ENCODE results near the gene RYR2.
"Not testable (repeated sequence)": the region's sequence is repeated elsewhere in the genome, so short reads cannot be mapped to it uniquely, and the experiment has no call there.

RYR2 gene

DNA sequence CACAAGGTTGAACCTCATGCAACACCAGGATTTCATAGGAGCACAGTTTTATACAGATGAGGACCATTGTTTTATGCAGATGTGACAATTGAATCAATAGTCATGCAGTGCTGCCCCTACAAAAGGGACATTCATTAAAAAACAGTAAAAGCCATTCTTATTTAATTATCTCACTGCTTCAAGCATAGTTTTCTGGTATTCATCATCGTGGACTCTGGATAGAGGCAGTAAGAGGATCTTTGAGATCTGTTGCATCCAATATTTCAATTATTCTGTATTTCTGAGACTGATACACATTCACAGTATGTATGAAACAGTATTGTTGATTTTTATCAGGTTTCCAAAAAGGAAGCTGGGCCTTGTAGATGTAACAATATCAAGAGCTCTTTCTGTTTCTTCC, 237.6 kb downstream of the RYR2 start:
- DNase-seq = no peak

DNA sequence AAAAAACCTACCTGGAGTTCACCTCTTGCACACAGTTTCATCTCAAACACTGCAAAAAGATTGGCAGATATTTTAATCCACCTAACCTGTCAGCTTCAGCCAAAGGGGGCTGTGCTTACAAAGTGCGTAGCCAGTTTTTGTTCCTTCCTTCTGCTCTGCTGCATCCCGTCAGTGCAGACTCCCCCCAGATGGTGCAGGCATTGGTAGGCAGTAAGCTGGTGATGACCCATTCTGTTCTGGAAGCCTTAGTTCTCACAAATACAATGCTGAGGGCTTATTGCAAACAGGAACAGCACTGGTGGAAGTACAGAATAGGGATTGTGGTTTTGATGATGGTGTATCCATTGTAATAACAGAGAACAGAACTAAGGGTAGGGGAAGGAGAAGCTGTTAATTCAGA, 239.5 kb downstream of the RYR2 start:
- DNase-seq = no peak

DNA sequence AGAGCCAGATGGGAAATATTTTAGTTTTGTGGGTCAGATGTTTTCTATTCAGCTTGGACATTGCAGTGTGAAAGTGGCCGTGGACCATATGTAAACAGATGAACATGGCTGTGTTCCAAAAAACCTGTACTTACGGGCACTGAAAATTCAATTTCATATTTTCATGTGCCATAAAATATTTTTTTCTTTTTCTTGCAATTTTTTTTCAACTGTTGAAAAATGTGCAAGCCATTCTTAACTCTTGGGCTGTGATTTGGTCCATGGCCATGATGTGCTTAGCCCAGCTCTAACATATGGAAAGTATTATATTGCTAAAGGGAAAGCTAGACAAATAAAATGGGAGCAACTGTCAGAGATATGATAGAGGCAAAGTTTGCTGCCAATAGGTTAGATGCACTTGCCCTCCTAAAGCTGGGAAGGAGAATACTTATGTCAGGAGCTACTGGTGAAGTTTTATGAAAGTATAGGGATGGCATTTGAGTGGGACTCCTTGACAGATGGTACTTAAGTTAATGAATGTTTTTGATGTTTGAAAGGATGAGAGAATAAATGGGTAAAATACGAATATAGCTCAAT, 240.3 kb downstream of the RYR2 start:
- no peak for DNase-seq

DNA sequence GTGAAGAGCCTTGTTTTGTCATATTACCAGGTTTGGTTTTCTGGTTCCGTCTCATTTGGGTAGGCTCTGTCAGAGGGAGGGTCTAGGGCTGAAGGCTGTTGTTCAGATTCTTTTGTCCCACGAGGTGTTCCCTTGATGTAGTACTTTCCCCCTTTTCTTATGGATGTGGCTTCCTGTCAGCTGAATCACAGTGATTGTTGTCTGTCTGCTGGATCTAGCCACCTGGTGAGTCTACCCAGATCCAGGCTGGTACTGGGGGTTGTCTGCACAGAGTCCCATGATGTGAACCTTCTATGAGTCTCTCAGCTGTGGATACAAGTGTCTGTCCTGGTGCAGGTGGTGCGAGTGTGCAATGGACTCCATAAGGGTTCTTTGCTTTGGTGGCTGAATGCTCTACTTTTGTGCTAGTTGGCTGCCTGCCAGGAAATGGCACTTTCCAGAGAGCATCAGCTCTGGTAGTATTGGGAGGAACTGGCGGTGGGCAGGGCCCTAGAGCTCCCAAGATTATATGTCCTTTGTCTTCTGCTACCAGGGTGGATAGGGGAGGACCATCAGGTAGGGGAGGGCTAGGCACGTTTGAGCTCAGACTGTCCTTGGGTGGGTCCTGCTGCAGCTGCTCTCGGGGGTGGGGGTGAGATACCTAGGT, 246.0 kb downstream of the RYR2 start:
- DNase-seq = no peak

DNA sequence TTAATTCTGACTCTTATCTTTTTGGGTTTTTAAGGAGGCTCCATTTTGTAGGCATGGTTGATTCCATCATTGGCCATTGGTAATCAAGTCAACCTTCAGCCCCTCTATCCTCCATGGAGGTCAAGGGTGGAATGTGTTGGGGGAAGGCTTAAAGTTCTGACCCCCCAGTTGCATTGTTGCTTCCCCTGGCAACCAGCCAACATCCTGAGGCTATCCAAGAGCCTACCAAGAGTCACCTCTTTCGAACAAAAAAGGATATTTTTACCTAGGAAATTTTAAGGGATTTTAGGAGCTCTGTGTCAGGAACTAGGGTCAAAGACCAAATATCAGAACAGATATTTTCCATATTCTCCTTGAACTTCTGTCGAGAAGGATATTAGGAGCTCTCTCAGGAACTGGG, 251.8 kb downstream of the RYR2 start:
- no peak for DNase-seq

DNA sequence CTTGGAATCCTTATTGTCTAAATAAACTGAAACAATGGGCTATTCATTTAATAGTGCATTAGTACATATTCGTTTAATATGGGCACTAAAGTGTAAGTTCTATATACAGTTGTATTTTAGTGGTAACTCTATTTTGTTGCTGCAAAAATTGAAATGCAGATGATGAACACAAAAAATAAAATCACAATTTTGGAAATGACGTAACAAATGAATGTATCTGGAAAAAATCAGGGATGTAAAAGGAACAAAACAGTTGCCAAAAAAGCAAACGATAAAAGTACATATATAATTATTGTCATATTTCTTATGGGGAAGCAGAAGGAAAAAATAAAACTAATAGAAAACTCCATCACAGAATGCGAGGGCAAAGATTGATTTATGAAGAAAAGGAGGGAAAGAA, 254.9 kb downstream of the RYR2 start:
- DNase-seq = no peak

DNA sequence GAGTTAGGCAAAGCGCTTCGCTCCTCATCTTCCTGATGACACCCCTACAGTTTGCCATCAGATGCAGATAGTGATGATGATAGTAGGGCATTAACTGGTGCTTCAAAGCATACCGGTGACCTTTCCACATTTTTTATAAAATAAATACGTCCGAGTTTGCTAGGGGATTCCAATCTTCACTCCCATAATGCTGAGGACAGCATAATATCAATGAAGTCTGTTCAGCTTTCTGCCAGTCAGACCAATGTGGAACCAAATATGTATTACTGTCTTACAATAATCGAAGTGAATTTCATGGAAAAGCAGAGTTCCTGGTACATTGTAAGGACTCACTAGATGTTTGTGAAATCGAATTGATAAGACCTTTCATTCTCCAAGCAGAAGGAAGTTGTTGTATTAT, 258.7 kb downstream of the RYR2 start:
- no peak for DNase-seq

DNA sequence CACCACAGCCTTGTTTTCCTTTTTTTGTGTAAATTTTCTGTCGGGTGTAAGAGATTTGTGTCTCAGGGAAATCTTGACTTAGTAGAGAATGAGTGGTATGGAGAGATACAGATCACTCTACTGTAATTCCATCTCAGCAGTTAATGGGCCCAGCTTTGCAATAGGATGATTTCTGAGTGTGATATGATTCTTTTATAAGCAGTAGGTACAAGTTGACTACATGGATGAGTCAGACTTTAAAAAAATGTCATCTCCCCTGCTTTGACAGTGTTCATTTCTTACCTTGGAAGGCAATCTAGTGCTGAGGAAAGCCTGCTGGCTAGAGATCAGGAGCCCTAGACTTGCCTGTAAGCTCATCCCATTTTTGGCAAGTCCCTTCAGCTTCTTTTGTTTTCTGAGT, 261.9 kb downstream of the RYR2 start:
- DNase-seq = no peak

DNA sequence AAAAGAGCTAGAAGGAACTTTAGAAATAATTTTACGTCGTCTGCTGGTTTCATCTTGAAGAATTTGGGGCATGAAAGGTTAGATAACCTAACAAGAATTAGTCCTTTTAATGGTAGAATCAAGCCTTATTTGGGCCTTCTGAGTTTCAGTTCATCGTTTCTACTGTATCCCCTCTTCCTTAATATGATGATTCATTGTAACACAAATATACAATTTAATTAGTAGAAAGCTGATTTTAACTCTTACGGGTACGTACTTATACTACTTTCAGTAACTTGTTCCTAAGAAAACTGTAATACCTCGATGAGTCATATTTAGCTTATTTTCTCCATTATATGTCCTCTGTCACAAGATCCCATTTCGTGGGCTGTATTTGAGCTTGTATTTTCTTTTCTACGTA, 264.7 kb downstream of the RYR2 start:
- DNase-seq = no peak

DNA sequence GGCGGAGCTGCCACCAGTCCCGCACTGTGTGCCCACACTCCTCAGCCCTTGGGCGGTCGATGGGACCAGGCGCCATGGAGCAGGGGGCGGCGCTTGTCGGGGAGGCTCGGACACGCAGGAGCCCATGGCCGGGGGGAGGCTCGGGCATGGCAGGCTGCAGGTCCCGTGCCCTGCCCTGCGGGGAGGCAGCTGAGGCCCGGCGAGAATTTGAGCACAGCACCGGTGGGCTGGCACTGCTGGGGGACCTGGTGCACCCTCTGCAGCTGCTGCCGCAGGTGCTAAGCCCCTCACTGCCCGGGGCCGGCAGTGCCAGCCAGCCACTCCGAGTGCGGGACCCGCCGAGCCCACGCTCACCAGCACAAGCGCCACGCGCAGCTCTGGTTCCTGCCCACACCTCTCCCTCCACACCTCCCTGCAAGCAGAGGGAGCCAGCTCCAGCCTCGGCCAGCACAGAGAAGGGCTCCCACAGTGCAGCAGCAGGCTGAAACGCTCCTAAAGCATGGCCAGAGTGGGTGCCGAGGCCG, 267.7 kb downstream of the RYR2 start:
- no peak for DNase-seq

DNA sequence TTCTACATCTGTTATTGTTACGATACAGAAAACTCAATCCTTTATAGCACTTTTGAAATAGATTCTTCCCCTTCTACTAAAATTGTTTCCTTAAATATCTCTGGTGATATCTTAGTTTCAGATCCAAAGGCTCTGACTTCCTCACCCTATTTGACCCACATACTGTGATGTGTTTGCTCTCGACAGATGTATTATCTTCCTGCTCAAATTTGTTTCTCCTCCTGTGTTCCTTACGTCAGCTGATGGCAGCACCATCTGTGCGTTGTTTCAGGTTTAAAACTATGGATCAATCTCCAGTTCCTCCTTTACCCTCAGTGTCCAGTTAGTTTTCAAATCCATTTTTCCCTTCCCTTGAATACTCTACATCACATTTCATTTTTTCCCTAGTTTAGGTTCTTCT, 274.4 kb downstream of the RYR2 start:
- DNase-seq = no peak

DNA sequence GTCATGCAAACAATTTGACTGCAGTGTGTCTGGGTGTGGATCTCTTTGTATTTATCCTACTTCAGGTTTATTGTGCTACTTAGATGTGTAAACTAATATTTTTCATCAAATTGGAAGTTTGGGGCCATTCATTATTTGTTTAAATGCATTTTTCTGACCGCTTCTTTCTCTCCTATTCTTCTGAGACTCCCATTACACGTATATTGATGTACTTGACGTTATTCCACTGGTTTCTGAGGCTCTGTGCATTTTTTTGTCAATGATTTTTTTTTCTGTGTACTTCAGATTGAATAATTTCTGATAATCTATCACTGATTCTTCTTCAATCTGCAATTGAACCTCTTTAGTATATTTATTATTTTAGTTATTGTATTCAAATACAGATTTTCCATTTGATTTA, 276.8 kb downstream of the RYR2 start:
- DNase-seq = no peak

DNA sequence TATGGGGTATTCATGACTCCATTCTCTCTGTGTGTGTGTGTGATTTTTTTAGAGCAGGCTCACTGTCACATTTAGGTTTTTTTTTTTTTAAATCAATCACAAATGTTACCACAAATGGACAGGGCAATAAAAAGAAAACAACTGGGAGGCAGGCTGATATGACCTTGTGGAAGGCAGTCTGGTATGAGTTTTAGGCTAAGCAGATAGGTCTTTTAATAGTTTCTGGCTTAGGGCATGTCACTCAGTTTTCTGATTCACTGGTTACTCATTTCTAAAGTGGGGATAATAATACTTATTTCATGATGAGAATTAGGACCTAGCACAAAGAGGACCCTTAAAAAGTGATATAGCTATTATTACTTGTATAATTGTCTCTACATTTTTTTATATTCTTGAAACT, 278.9 kb downstream of the RYR2 start:
- DNase-seq = no peak

DNA sequence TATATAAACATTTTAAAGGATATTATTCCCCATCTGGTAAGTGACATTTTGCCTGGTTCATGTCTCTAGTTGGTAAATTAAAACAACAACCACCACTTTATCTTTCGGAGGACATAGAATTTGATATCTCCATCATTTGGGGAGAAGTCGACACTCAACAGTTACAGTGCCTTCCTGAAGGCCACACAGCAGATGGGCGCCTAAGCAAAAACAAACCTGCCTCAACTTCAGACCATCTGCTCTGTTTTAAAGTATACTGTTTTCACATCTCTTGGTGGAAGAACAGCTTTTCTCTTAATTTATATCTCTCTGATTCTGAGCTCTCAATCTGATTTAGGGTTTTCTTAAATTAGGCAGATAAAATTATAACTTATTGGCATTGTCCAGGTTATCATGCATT, 282.2 kb downstream of the RYR2 start:
- no peak for DNase-seq

DNA sequence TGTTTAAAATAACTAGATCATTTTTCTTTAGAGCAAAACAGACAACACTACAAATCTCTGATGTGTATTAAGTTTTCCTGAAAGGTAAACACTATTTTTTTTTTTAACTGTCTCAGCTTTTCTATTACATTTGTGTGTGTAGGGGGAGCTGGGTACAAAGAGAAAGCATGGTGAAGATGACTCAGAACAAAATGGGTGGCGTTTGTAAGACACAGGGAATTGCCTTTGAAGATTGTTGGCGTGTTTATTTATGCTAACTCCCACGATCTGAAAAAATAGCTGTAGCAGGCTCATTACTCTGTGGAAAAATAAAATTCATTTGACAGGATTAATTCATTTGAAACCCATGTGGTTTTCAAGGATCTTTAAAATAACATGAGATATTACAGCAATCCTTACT, 285.1 kb downstream of the RYR2 start:
- no peak for DNase-seq

DNA sequence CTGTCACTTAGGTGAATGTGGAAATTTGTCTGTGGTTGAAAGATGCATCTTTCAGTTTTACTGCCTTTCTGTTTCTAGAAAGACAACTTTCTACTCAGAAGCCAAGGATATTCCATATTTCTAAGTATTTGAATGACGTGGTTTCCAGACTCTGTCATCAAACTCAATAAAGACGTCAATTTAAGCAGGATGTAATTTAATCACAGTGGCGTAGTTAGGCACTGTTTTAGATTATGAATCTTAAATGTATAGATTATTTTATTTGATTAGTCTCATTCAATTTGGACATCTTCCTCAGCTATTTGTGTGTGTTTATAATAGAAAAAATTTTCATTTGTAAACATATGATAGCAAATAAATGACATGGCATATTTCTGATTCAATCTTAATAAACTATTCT, 298.9 kb downstream of the RYR2 start:
- no peak for DNase-seq

DNA sequence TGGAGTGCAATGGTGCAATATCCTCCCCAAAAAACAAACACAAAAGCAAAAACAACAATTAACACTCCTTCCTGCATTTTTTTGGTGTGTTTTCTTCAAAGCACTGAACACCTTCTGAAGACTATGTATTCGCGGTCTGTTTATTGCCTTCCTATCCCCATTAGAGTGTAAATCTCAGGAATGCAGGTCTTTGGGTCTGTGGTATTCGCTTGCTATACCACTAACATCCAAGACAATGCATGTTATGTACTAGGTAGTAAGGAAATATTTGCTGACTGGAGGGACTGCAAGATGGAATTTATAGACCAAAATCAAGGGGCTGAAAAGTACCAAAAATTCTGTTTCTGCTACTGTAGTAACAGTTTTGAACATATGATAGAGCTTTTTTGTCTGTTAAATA, 299.4 kb downstream of the RYR2 start:
- no peak for DNase-seq

DNA sequence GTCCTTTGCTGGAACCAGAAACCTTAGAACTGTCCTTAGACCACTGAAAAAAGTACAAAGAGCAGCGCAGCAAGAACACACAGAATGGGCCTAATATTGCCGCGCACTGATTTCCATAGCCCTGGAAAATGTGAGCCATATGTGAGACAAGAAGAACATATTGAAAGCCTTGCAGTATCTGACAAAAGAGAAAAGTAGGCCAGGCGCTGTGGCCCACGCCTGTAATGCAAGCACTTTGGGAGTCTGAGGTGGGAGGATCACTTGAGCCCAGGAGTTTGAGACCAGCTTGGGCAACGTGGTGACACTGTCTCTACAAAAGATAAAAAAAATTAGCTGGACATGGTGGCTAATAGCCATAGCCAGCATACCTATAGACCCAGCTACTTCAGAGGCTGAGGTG, 300.7 kb downstream of the RYR2 start:
- DNase-seq = no peak

DNA sequence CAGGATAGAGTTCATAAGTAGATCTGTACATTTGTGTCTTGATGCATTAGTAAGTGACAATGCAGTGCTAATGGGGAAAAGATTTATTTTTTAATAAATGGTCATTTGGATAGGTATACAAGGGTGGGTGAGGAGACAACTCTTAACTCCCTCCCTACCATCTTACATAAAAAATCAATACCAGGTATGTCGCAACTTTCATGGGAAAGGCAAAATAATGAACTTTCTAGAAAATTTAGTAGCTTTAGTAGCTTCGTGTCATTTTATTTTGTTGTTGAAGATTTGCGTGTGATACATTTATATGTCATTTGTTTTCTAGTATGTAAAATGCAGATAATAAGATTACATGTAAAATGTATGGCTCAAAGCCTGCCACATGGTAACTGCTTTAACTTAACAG, 310.8 kb downstream of the RYR2 start:
- no peak for DNase-seq

DNA sequence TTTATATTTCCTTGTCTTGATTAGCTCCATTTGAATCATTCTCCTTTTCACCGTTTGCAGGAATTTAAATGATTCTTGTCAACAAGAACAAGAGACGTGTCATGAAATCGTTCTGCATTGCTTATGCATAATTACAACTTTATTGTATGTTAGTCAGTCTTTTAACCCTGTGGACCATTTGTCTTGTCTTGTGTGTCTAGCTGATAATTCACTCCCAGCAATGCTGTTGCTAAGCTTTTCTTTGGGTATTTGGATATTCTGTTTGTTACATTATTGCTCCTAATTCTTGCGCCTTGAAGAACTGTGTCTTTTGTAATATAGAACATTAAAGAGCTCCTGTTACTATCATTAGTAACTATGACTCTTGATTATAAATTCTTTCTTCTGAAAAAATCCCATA, 311.9 kb downstream of the RYR2 start:
- DNase-seq = no peak

DNA sequence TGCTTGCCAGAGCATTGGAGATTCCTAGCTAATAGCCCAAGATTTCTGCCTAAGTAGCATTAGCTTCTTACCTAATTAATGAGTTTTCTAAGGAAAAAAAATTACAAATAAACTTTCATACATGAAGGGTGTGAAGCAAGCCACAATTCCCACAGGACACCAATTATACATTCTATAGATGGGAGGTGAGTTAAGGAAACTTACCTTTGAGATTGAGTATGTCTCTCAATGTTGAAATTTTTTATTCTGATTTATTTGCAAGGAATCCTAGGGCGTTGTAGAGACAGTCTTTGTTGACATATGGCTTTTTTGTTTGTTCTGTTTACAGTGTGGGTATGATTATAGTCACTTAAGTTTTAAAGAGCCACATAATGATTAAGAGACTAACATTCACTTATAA, 313.0 kb downstream of the RYR2 start:
- DNase-seq = no peak

DNA sequence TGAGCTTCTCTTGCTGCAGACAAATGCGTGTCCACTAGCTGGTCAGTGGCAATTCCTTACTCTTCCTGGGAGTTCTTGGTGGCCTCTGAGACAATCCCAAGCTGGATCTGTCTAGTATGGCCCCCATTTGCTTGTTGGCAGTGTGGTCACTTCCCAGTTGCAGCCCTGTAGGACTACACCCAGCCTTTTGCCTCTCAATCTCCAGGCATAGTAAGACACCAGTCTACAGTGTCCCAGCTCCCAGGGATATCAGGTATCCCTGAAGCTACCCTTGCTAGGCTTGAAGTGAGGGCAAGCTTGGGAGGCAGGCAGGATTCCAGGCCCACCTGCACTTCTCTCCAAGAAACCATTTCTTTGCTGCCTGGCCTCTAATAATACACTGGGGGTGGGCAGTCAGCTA, 316.6 kb downstream of the RYR2 start:
- no peak for DNase-seq

DNA sequence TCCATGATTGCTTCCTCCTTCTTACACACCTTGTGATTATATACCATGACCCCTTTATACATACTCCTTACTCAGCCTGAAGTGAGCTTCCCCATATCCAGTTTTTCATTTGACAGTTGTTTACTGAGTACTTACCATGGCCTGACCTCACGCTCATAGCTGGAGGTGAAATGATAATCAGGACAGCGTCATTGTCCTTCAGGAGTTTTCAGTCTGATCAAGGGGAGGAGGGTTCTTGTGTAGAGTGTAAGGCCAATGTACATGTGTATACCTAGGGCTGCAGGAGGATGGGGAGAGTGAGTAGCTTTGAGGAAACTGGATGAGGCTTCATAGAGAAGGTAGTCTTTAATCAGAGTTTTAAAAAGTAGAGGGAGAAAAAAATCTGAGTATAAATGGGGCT, 325.8 kb downstream of the RYR2 start:
- no peak for DNase-seq

DNA sequence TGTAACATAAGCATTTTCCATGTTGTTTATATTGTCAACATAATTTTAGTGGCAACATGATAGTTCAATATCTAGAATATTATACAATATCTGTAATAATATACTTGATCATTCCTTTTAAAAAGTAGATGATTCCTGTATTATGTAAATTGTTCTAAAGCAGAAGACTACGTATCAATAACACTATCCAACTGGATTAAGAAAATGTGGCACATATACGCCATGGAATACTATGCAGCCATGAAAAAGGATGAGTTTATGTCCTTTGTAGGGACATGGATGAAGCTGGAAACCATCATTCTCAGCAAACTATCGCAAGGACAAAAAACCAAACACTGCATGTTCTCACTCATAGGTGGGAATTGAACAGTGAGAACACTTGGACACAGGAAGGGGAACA, 329.5 kb downstream of the RYR2 start:
- not testable (repeated sequence) for DNase-seq

DNA sequence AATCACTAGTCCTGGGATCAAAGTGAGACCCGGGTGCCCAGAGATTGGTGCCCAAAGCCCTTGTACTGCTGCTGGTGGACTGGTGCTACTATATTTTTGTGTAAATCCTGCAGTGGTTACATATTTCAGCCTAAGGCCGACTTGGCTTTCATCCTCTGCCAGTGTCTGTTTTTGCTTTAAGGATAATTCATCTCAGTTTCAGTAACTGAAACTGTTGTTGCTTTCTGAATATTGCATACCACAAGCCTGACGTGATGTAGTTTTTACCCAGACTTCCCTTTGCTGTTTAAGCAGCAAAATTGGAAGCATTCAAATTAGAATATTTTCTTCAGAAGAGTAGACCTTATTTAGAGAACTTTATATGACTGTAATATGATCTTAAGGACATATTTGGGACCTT, 341.8 kb downstream of the RYR2 start:
- no peak for DNase-seq

All from NCI-H187 treated with DMSO at 0.1 percent for 48 hours (cell line).